NCI-H2196 treated with DMSO at 0.1 percent for 48 hours (cell line): Measurements from ENCODE around the gene LCTL.

Experiments used
- DNase-seq: peaks from one replicate; lab custom pipeline; 2025; ENCODE audit not compliant: unreplicated experiment; lab: John Stamatoyannopoulos, UW

Gene LCTL

DNA sequence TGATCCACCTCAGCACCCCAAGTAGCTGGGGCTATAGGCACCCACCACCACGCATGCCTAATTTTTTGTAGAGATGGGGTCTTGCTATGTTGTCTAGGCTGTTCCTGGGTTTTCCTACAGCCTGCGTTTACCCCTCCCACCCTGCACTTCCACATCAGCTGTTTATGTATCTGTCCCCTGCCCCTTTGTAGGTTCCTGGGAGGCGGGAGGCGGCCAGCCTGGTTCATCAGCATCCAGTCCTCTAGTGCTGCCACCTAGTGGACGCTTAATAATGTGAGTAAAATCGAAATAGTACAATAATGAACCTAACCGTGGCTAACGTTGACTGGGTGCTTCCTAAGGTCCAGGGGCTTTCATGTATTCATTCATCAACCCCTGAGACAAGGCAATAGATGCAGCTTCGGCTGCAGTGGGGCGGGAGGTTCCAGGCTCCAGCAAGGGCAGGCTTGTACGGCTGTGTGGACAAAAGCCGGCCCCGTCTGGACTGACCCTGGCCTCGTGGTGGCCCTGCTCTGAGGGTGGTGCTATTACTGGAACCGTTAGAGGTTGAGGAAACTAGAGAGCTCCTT lies 1.2 kb upstream of the LCTL start:
- peak; percentile 17 for DNase-seq

DNA sequence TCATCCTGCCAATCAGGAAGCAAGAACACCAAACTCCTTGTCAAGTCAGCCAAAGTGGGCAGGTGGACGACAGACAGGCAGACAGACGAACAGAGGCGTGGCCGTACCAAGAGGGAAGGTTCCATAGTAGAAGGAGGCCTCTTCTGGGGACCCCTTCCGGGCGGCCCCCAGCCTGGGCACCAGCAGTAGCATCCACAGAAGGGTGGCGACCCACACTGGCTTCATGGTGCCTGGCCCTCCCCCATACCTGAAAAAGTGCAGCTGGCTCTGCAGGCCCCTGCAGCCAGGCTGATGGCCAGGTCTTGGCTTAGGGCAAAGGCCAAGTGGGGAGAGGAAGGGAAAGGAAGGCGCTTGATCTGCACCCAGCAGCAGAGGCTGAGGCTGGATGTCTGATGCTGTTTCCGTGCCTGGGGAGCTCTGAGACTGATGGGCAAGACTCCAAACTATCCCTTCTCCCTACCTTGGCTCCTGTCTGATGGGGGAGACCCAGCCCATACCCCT lies 607 bp downstream of the LCTL start:
- no peak for DNase-seq

GRCh38 chr15:66564136-66565041 lies 1.4 kb downstream of the LCTL start:
- no peak for DNase-seq

- DNase-seq: no peak
Measured at GRCh38 chr15:66563566-66564110, 2.2 kb downstream of the LCTL start.

- no peak for DNase-seq
Measured at GRCh38 chr15:66563126-66563525, 2.7 kb downstream of the LCTL start.

DNA sequence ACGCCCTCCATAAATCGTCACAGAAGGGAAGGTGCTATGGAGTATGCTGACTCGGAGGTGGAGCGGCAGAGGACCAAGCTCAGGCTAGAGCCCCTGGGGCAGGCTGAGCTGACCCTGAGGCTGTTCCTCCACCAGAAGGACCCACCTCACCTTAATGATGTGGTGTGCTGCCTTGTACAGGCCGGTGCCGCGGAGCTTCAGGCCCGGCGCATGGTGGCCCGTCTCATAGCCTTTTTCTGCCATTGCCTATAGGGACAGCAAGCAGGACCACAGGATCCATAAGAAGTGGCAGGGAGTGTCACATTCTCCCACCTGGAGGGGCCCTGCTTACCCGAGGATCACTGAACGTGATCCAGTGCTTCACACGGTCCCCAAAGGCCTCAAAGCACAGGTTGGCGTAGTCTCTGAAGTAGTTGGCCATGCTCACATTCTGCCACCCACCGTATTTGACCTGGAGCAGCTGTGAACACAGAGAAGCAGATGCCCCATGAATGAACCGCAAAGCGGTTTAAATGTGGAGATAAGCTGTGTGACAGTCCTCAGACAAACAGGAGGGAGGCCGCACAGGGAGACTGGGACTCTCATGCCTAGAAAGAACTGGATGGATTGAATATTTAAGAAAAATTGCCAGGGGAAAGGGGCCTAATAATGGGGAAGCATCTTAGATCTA lies 4.8 kb downstream of the LCTL start:
- no peak for DNase-seq

DNA sequence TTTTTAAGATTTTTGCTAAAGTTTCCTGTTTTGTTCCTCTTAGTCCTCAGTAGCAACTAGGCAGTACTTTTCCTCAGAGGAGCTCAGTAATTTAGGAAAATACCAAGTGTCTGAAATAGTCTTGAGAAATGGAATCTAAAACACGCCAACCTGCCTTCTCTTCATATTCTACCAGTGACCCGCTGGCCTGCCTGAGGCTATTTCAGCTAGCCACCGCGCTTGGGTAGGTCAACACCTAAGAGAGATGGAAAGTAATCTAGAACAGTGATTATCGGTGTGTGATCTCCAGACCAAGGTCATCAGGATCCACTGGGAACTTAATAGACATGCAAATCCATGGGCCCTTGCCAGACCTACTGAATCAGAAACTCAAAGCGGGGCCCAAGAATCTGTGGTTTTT lies 7.5 kb downstream of the LCTL start:
- DNase-seq: no peak

DNA sequence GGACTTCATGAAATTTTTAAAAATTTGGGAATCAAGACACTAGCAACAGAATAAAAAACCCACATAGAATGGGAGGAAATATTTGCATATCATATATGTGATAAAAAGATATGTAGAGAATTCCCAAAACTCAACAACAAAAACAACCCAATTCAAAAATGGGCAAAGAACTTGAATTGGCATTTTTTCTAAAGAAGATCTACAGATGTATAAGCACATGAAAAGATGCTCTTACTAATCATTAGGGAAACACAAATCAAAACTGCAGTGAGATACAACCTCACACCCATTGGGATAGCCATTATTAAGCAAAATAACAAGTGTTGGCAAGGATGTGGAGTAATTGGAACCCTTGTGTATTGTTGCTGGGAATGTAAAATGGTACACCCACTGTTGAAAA lies 10.1 kb downstream of the LCTL start:
- no peak for DNase-seq

DNA sequence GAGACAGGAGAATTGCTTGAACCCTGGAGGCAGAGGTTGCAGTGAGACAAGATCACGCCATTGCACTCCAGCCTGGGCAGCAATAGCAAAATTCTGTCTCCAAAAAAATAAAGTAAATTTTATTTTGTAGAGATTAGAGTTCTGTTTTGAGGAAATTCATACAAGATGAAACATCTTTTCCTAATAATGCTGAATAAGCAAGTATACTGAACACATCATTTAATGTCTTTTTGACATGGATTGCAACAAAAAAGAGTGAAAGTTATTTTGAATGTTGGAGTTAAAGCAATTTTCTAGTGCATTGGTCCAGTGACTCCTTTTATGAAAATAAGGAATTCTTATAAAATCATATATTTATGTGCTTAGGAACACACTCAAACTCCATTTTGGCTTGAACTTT lies 20.5 kb downstream of the LCTL start:
- DNase-seq: no peak

- no peak for DNase-seq
Measured at GRCh38 chr15:66542896-66543295, 22.9 kb downstream of the LCTL start.

GRCh38 chr15:66535056-66535455 lies 30.7 kb downstream of the LCTL start:
- no peak for DNase-seq

GRCh38 chr15:66524838-66525237 lies 41.0 kb downstream of the LCTL start:
- DNase-seq: no peak

DNA sequence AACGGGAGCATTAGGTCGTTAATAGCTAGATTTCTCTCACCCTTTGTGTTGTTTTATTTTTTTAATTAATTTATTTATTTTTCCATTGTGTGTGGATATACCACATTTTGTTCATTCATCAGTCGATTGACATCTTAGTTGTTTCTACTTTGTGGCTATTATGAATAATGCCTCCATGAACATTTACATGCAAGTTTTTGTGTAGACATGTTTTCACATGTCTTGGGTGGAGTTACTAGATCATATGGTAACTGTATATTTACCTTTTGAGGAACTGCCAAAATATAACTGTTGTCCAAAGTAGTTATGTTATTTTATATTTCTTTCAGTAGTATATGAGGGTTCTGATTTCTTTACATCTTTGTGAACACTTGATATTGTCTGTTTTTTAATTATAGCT lies 41.9 kb downstream of the LCTL start:
- no peak for DNase-seq

DNA sequence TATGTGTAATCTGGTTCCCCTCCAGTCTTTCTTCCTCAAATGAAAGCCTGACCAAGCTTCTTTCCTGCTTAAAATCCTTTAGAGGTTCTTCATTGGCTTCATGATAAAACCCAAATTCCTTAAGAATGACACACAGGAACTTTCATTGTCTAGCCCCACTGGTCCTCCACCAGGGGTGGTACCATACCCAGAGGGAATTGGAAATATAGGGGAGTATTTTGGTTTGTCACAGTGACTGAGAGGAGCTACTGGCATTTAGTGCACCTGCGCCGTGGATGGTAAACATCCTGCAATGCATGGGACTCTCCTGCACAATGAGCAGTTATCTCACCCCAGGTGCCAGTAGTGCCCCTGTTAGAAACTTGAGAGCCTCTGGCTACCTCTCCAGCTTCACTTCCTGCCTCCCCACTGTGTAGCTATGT lies 49.9 kb downstream of the LCTL start:
- DNase-seq: no peak

DNA sequence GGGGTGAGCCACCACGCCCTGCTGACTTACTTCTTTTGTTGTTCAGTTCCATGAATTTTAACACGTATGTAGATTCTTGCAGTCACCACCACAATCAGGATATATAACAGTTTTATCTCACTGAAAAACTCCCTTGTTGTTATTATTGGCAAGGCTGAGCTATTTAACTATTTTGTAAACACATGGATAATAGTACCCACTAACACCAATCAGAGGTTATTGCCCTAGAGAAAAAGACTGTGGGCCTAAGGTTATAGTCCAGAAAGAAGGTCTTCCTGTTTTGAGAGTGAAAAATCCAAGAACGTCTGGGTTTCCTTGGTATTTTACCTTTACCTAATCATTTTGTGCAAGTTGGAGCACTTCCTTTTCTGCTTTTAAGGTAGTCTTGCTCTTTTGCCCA lies 51.2 kb downstream of the LCTL start:
- no peak for DNase-seq

DNA sequence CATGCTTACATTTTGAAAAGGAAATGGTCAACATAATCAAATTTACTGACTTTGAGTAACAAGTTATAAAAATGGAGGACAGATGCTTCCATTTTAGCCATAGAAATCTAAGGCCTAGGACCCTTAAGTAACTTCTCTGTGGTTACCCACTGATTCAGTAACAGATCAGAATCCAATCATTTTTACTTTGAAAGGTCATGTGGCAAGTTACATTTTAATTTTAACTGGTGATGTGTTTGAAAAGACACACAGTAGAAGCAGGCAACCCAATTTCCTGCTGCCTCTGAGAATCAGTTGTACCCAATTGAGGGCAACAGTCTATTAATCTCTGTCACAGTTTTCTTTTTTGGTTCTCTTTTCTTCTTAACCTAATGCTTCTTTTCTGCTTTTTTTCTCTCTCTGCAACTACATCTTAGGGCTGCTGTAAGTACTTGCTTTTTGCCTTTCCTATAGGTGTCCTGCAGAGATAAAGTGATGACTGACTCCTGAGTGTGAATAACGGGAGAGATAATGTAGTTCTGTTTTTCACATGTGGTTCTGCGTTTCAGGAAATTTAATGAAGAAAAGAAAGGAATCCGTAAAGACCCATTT lies 57.4 kb downstream of the LCTL start:
- no peak for DNase-seq

DNA sequence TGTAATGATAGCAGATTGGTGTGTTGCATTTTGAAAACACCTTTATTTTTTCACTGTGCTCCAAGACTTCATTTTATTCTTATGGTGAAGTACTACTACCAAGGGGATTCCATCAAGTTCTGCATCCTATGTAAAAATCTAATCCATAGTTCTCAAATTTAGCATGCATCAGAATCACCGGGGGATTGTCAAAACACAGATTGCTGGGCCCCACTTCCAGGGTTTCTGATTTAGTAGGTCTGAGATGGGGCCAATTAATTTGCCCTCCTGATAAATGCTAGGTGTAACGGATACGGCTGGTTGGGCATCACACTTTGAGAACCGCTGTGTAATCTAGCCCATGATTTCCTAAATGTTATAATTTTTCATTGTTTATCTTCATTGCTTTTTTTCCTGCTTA lies 60.0 kb downstream of the LCTL start:
- DNase-seq: no peak

DNA sequence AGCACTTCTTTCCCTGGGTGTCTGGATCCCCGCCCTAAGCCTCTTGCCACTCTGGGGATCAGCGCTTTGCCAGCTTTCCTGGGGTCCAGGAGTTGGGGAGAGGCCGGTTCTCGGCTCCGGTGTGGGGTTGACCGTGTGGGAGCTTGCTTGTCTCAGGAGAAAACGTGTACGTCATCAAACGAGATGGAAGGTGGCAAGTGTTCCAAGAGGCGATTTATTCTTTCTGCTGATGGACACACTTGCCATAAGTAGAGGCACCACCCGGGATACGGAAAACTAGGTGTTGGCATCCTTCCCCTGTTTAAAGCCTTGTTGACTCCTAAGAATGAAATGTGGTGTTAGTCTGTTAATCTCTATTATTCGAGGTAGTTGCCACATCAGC lies 60.4 kb downstream of the LCTL start:
- no peak for DNase-seq

- DNase-seq: peak; percentile 32
Measured at GRCh38 chr15:66504563-66505429, 61.0 kb downstream of the LCTL start, which contains the start of the genes RPL4 and ZWILCH. RPL4 (minus strand) TSS chr15:66504855; CDS start chr15:66504790, 65 bp downstream. ZWILCH (plus strand) TSS chr15:66505326; CDS start chr15:66505339, 13 bp downstream.
